Measurements from ENCODE around the gene ZNF554. TPM values are rescaled to one million over a fixed set of nuclear protein-coding genes. Genes with fewer than 3 reads are reported as not detected.

The ZNF554 gene
- total and polyA plus RNA-seq, 10 donors, result 1.4 to 7.1 (median 4.0) TPM

GRCh38 chr19:2805991-2806649, 13.5 kb upstream of the ZNF554 start:
- Histone ChIP-seq H3K27me3 (replicated peaks in 1 of 7) (no peaks in the 10 kb centered on the region), H3K4me3 (no peak overlapping the region), H3K36me3 (peaks cover 0 to 98% (median 65%) of the 10 kb centered on the region in 6 donors), H3K4me1 (no peaks in the 10 kb centered on the region), H3K27ac (no peak overlapping the region), H3K9me3 (no peaks in the 10 kb centered on the region)
- WGBS, 5 donors, result 86 to 98% (median 92%) methylated on average over 19 to 23 of the region's 23 CpGs
- intact Hi-C loops (cut with DNase I; ENCODE audit: low total_unique reads), result no loop called here
- no peak for DNase-seq
- no peak for TF ChIP-seq POLR2A (IDR thresholded peaks at IDR 0.05)
- TF ChIP-seq, protein P1, sequence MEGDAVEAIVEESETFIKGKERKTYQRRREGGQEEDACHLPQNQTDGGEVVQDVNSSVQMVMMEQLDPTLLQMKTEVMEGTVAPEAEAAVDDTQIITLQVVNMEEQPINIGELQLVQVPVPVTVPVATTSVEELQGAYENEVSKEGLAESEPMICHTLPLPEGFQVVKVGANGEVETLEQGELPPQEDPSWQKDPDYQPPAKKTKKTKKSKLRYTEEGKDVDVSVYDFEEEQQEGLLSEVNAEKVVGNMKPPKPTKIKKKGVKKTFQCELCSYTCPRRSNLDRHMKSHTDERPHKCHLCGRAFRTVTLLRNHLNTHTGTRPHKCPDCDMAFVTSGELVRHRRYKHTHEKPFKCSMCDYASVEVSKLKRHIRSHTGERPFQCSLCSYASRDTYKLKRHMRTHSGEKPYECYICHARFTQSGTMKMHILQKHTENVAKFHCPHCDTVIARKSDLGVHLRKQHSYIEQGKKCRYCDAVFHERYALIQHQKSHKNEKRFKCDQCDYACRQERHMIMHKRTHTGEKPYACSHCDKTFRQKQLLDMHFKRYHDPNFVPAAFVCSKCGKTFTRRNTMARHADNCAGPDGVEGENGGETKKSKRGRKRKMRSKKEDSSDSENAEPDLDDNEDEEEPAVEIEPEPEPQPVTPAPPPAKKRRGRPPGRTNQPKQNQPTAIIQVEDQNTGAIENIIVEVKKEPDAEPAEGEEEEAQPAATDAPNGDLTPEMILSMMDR (IDR thresholded peaks at IDR 0.05 in 8 of 11, conservative IDR thresholded peaks at IDR 0.05 in 3 of 11), result no peak
- TF ChIP-seq POLR2AphosphoS5 (IDR thresholded peaks at IDR 0.05), result no peak

DNA sequence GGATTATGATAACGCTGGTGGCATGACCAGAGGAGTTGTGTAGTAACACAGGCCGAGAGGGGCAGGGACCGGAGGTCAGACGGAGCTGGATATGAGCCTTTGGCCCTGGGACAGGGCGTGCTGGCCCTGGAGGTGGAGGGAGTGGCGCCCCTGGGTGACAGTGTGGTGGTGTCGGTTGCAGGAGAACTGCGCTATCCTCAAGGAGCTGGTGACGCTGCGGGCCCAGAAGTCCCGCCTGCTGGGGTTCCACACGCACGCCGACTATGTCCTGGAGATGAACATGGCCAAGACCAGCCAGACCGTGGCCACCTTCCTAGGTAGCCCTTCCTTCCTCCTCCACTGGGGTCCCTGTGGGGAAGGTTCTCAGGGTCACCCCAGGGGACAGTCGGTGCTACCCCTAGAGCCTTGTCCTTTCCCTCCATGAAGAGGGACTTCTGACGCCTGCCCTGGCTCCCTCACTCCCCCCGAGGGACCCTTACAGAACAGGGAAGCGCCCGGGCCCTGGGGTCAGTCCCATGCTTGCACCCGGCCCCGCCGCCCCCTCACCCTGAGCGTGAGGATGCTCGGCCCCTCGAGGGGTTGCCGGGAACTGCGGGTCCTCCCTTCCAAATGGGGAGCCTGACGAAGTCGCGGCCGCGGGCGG, 12.8 kb upstream of the ZNF554 start:
- no peaks in the 10 kb centered on the region for H3K27me3 ChIP-seq (replicated peaks in 1 of 7)
- intact Hi-C loops (cut with DNase I; ENCODE audit: low total_unique reads), result no loop called here

GRCh38 chr19:2807379-2808128, 12.1 kb upstream of the ZNF554 start:
- H3K27me3 ChIP-seq (replicated peaks in 1 of 7), result no peaks in the 10 kb centered on the region
- TF ChIP-seq POLR2AphosphoS5 (IDR thresholded peaks at IDR 0.05) (no peak), POLR2A (IDR thresholded peaks at IDR 0.05) (no peak)
- TF ChIP-seq, protein P1 (IDR thresholded peaks at IDR 0.05 in 8 of 11, conservative IDR thresholded peaks at IDR 0.05 in 3 of 11), result no peak
- no peak for DNase-seq
- no peak overlapping the region for H3K4me3 ChIP-seq
- no peaks in the 10 kb centered on the region for H3K4me1 ChIP-seq
- no peaks in the 10 kb centered on the region for H3K9me3 ChIP-seq
- intact Hi-C loops (cut with DNase I; ENCODE audit: low total_unique reads), result no loop called here
- 95 to 96% (median 96%) methylated on average over 37 to 56 of the region's 56 CpGs for WGBS, 5 donors
- no peak overlapping the region for H3K27ac ChIP-seq
- H3K36me3 ChIP-seq, result peaks cover 0 to 100% (median 71%) of the 10 kb centered on the region in 6 donors

More for the DNA sequence above, 12.8 kb upstream of the ZNF554 start:
- Histone ChIP-seq H3K9me3 (no peaks in the 10 kb centered on the region), H3K36me3 (peaks cover 0 to 98% (median 64%) of the 10 kb centered on the region in 6 donors), H3K27ac (no peak overlapping the region), H3K4me3 (no peak overlapping the region), H3K4me1 (no peaks in the 10 kb centered on the region)
- no peak for DNase-seq
- TF ChIP-seq POLR2AphosphoS5 (IDR thresholded peaks at IDR 0.05) (no peak), POLR2A (IDR thresholded peaks at IDR 0.05) (no peak)
- TF ChIP-seq, protein P1 (IDR thresholded peaks at IDR 0.05 in 8 of 11, conservative IDR thresholded peaks at IDR 0.05 in 3 of 11), result no peak
- 93 to 100% (median 97%) methylated on average over 25 to 34 of the region's 34 CpGs for WGBS, 5 donors
